AG09319 (cell line): ENCODE data around the gene TGDS.
A peak's percentile ranks its signal among the peaks of the same experiment; 100 is the strongest.

ENCODE experiments used
- DNase-seq: peaks from one replicate; pipeline ENCODE4 v3.0.0-alpha.2; 2010; ENCODE audit warnings: low read depth; ENCODE audit errors: extremely low read depth
- CTCF ChIP-seq: IDR thresholded peaks from 2 replicates; pipeline ENCODE4 v1.5.1; 2011; ENCODE audit warnings: low read depth, mild to moderate bottlenecking, inconsistent platforms, low read length, moderate library complexity

Gene TGDS

GRCh38 chr13:94609196-94609595 is 13.2 kb upstream of the TGDS start:
- no peak for DNase-seq

GRCh38 chr13:94608586-94608985 is 12.6 kb upstream of the TGDS start:
- no peak for TF ChIP-seq CTCF
- no peak for DNase-seq

More at GRCh38 chr13:94609196-94609595, 13.2 kb upstream of the TGDS start:
- TF ChIP-seq CTCF = no peak

GRCh38 chr13:94607939-94608338 is 12.0 kb upstream of the TGDS start:
- no peak for DNase-seq
- TF ChIP-seq CTCF = no peak

GRCh38 chr13:94607056-94607455 is 11.1 kb upstream of the TGDS start:
- DNase-seq = no peak

GRCh38 chr13:94602467-94602866 is 6.5 kb upstream of the TGDS start:
- DNase-seq = no peak
- TF ChIP-seq CTCF = no peak

More at GRCh38 chr13:94607056-94607455, 11.1 kb upstream of the TGDS start:
- TF ChIP-seq CTCF = no peak

GRCh38 chr13:94601446-94602431 is 5.8 kb upstream of the TGDS start, which contains the start of gene GPR180:
GPR180 (plus strand) TSS chr13:94601857; CDS start chr13:94601928, 71 bp downstream.
- peak; percentile 99 for DNase-seq
- no peak for TF ChIP-seq CTCF

- no peak for TF ChIP-seq CTCF
- no peak for DNase-seq
These were observed 3.9 kb upstream of the TGDS start for GRCh38 chr13:94599877-94600276.
